NCI-H2081 (cell line): ENCODE measurements around the gene HBQ1.
"Not testable (repeated sequence)": the region's sequence is repeated elsewhere in the genome, so short reads cannot be mapped to it uniquely, and the experiment has no call there.

Experiments used
- DNase-seq, 2 experiments: peaks; one replicate each; lab custom pipeline; 2025; lab: John Stamatoyannopoulos, UW

HBQ1 gene

DNA sequence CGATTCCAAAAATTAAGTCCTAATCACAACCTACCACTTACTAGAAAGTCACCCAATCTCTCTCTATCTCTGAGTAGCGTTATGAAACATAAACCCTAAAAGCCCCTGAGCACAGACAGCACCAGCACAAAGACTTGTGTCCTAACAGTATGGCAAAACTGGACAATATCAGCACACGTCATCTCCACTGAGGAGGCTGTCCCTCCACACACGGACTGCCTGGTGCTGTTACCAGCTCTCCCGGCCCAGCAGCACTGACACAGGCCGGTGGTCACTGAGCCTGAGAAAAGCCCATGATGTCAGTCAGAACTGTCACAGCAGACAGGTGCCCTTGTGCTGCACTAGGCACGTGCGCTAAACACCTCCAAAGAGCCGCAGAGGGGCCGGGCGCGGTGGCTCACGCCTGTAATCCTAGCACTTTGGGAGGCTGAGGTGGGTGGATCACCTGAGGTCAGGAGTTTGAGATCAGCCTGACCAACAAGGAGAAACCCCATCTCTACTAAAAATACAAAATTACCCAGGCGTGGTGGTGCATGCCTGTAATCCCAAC, 31.4 kb downstream of the HBQ1 start:
- DNase-seq: not testable (repeated sequence)

GRCh38 chr16:212999-213398, 32.7 kb downstream of the HBQ1 start:
- DNase-seq: no peak

DNA sequence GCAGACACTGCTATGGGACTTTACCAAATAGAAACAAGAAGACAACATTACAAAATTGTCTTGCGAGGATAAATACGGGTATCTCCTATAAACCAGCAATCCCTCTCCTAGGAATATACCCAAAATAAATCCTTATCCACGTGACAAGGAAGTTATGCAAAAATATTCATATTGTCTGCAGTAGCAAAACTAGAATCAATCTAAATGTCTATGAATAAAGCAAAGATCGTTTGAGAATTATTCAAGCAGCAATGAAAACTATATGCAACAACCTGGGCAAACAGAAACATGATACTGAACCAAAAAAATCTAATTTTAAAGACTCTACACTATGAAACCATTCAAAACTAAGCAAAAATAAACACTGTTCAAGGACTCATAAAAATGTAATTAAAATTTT, 39.8 kb downstream of the HBQ1 start:
- no peak for DNase-seq

GRCh38 chr16:228151-228851, 48.0 kb downstream of the HBQ1 start:
- peak in 1 of 2 experiments; percentile 37 for DNase-seq

DNA sequence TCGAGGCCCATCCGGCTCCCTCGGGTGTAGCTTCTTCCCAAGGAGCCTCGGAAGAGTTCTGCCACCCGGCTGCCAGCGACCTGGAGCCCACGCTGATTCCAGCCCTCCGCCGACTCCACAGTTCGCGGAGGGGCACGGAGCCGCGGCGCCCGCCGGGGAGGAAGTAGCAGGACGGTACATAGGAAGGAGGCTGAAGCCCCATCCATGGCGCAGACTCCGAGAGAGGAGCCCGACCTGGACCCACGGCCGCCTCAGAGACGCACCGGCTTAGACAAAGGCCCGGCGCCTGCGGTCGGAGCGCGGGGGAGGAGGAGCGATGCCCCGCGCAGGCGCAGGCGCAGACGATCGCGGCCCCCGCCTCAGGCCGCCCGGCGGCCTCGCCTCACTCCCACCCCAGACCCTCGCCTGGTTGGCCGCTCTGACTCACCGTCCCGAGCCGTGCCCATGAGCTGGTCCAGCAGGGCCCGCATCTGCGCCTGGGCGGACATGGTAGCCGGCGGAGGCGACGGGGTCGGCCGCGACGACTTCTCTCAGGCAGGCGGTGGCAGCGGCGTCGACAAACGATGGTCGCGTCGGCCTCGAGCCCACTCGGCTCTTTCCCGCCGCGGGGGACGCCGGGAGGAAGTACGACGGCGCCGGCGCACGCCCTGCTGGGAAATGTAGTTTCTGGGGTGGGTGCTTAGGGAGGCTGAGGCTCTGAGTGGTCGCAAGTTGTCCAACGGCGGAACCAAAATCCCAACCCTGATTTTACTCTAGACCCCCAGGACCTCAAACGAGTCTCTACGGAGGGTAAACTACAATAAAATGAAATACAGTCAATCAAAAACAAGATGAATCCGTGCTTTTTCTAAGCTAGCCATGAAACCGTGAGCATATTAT, 48.8 kb downstream of the HBQ1 start, which contains the start of gene LUC7L:
Gene LUC7L (minus strand): TSS at position 598 of the 879 bp plus-strand sequence. CDS start 110 bp downstream, at position 488.
- peak; percentile 84 to 91 for DNase-seq

DNA sequence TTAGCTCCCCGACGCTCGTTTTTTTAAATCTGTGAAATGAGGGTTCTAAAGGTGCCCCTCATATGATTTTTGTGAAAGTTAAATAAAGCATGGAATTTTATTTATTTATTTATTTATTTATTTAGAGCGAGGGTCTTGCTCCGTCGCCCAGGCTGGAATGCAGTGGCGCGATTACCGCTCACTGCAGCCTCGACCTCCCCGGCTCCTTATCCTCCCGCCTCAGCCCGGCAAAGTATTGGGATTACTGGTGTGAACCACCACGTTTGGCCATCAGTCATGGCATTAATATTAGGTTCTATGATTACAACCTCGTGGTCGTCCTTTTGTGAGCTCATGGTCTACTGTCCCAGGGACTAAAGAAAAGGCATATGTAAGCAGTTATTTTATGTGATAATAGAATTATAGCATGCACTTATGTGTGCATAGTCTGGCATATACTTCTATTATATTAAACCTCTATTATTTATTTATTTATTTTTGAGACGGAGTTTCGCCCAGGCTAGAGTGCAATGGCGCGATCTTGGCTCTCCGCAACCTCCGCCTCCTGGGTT, 49.5 kb downstream of the HBQ1 start:
- DNase-seq: no peak

GRCh38 chr16:230351-230750, 50.1 kb downstream of the HBQ1 start:
- DNase-seq: not testable (repeated sequence)
